Fibroblast of skin of back (primary cell): Measurements from ENCODE around the gene LRRC27.
A peak's percentile ranks its signal among the peaks of the same experiment; 100 is the strongest.

ENCODE experiments used
- DNase-seq: peaks from one replicate; pipeline ENCODE4 v3.0.0-alpha.2; 2013

The LRRC27 gene

DNA sequence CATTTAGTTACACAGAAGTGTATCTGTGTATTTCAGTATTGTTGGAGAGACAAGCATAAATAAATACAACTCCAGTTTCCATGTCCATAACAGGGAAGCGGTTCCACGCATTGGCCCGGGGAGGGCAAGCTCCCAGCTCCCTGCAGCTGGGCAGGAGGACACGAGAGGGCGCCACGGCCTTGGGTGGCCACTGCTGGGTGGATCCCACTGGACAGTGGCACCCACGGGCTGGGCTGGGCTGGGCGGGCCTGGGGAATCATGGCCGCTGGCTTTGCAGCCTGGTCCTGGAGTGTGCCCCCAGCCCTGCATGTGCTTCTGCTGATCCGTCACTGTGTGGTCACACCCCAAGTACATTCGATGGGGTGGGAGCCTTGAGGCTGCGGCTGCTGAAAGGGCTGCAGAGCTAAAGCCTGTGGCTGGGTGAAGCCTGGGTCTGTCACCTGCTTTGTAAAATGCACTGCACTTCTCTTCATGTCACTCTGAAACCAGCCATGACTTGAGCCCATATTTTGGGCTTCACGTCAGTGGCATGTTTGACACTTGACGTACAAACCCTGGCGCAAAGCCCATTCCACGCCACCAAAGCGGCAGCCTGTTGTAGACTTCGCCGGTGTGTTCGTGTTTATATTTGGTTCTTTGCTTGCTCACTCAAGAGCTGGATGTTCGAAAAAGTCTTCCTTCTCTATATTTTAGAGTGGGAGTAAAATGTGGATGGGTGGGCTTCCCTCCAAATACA is 27.5 kb downstream of the LRRC27 start:
- no peak for DNase-seq

DNA sequence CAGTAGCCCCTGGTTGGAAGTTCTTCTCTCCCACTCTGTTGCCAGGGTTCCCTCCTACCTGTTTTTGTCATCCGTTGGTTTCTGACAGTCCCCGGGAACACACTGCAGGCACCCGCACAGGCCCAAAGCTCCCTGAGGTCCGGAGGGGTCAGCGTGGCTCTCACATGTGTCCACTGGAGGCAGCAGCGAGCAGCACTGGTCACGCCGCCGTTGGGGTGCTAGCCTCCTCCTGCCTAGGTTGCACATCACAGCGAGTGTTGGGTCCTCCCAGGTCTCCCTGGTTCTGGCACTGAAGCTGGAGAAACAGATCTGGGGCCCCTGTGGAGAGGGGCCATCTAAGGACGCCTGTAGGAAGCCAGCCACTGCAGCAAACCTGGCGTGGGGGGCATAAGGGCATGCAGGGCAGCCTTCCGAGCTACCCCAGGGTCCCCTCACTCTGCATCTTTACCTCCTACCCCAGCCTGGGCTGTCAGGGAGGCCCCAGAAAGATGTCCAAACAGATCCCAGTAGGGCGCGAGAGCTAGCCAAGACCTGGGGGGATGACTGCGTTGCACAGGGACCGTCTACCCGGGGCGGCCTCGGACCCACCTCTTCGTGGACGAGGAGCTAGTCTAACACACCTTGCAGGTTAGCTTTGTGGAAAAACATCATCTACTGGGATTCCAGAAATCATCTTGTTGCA is 28.9 kb downstream of the LRRC27 start:
- DNase-seq, result no peak

DNA sequence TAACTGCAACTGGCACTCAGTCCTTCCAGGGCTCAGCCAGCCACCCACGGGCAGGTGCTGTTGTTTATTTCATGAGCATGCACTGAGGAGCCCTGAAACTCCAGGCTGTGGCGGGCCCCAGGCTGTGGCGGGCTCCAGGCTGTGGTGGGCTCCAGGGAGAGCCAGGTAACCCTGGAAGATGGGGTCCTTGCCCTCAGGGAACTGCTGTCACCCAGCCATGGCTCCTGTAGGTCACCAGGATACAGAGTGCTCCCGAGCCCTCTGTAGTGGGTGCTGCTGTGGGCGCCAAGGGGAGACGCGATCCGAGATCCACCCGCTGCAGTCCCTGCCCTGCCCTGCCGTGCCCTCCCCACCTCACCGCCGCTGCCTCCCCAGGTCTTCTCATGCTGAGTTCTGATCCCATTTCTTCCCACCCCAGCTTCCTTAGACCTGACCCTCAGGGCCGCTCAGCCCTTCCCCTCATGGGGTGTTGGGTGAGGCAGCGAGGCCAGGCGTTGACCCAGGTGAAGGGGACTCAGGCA is 29.6 kb downstream of the LRRC27 start:
- DNase-seq, result no peak

DNA sequence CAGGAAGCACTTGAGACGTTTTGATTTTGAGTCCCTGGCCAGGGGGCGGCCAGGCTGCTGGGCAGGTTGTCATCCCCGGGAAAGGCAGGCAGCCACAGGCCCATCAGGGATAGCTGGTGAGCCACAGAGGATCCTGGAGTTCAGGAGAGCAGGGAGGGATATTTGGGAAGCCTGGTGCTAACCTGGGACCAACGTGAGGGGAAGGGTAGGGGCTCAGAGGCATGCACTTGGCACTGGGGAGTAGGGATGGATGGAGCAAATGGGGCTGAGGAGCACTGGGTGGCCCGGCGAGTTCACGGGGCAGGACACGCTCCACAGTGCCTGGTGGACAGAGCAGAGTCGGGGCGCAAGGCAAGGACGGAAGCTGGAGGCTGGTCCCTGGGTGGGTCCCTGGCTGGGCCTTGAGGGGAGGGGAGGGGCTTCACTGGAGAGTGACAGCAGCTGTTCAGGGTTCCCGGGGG is 30.2 kb downstream of the LRRC27 start:
- no peak for DNase-seq

DNA sequence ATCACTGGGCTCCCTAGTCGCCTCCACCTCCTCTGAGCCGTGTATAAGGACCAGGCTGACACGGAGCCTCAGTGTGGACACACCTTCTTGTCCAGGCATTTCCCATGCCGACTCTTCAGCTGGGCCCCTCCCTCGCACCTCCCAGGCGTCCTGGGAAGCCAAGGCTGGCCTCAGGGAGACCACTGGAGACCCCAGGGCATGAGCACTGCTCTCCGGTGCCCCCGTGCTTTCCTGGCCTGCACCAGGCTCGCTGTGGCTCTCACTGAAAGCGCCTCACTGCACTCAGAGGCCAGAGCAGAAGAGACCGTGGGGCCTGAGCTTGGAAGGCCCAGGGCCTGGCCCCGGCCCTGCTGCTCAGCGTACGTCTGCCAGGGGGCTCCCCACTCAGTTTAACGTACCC is 31.4 kb downstream of the LRRC27 start:
- no peak for DNase-seq

DNA sequence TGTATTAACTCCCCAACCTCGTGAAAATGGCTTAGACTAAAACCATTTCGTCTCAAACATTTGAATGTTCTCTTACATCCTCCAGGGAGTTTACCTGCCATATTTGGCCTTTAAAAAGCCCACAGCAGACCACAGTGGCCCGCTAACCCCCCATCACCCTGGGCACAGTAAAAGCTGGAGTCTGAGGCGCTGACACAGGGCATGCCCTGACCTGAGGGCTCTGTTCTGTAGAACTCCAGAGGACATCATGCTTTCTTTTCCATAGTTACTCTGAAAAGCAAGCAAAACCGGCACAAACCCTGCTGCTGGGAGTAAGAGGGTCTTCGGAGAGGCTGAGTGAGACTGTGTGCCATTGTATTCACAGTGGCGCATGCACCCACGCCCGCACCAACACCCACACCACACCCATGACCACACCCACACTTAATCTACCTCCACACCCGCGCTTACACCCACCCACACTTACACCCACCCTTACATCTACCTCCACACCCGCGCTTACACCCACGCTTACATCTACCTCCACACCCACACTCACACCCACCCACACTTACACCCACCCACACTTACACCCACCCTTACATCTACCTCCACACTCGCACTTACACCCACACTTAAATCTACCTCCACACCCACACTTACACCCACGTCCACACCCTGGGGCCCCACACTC is 32.1 kb downstream of the LRRC27 start:
- DNase-seq, result peak; percentile 11

DNA sequence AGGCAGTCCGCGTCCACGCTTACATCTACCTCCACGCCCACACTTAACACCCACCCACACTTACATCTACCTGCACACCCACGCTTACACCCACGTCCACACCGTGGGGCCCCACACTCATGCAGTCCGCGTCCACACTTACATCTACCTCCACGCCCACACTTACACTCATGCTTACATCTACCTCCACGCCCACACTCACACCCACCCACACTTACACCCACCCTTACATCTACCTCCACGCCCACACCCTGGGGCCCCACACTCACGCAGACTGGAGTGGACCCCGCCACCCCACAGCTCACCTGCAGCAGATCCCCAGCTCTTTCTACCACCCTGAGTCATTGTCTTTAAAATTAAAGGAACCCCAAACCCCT is 32.6 kb downstream of the LRRC27 start:
- DNase-seq, result no peak

DNA sequence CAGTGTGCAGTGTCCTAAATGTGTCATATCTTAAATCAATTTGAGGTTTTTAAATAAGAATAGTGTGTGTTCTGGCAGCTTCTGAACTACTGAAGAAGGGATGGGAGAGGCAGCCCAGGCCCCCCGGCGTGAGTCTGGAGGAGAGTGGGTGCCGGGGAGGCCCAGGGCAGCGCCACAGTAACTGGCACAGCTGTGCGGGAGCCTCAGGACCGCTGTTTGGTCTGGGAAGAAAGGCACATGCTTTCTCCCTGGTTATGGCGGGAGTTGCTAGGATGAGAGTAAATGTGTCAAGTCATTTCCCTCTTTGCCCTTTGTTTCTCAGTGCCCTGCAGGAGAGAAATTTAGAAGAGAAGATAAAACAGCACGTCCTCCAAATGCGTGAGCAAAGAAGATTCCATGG is 33.1 kb downstream of the LRRC27 start:
- no peak for DNase-seq

DNA sequence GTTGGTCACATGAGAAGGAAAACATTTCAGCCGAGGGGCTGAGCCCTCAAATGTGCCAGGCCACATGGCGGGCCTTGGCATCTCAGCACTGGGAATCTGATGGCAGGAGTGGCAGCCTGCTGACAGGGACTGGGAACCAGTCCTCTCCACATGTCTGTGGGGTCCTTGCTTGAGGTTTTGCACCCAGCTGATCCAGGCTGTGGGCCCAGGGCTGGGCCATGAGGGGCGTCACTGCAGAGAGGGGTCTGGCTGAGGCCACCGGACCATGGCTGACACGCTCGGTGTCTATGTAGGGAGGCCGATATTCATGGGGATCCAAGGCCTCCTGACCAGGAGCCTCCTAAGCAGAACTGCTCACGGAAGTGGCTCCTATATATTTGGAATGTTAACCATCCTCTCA is 34.0 kb downstream of the LRRC27 start:
- no peak for DNase-seq

DNA sequence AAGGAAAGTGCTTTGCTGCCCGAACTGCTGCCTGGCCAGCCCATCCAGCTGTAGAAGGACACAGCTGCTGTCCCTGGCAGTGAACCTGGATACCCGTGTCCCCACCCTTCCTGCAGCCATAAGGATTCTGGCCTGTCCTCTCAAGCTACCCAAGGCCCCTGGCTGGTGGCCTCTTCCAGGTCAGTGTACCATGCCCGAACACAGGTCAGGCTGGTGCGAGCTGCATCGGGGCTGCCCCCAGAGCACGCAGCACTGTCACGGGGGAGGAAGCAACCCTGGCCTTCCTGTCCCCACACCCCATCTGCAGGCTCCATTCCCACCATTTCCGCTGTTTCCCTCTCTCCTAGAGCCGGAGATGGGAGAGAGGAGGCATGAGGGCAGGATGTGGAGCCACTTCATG is 34.5 kb downstream of the LRRC27 start:
- DNase-seq, result no peak

DNA sequence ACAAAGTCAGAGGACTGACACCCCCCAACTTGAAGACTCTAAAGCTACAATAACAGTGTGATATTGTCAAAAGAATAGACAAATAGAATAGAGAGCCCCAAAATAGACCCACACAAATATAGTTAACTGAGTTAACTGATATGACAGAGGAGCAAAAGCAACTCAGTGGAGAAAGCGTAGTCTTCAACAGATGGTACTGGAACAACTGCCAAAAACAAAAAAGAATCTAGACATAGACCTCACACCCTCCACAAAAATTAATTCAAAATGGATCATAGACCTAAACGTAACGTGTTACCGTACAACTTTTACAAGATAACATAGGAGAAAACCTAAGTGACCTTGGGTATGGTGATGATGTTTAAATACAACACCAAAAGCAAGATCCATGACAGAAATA is 36.4 kb downstream of the LRRC27 start:
- no peak for DNase-seq

DNA sequence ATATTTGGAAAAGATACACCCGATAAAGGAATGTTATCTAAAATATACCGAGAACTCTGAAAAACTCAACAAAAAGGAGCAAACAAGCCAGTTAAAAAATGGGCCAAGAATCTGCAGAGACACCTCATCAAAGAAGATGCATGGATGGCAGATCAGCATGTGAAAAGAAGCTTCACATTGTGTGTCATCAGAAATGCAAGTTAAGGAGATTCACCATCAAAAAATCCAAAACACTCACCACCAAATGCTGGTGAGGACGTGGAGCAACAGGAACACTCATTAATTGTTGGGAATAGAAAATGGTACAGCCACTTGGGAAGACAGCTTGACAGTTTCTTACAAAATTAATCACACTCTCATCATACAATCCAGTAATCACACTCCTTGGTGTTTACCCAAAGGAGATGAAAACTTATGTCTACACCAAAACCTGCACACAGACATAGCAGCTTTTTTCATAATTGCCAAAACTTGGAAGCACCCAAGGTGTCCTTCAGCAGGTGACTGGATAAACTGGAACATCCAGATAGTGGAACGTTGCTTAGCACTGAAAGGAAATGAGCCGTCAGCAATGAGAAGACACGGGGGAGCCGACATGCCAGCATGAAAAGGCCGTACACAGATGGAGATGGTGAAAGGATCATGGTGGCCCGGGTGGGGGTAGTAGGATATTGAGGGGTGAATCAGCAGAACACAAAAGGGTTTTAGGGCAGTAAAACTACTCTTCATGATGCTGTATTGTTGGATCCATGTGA is 37.1 kb downstream of the LRRC27 start:
- peak; percentile 87 for DNase-seq

DNA sequence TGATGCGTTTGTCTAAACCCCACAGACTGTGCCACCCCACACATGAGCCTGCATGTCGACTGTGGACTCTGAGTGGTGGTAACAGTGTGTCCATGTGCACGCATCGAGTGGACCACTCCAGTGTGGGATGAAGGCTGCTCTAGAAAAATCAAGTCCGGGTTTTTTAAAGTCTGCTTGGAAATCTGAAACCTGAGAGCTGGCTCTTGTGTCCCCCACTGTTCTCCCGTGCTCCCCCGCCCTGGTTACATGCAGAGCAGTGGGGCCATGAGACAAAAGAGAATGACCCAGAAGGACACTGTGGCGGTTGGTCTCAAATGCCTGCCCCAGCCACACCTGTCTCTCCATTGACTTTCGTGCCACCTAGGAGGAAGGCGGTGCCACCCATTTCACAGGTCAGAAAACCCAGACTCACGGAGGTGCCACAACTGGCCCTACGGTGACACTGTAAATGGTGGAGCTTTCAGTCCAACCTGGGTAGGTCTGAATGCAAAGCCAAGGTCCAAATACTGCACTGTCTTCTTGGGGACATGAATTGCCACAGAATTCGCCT is 37.7 kb downstream of the LRRC27 start:
- no peak for DNase-seq

DNA sequence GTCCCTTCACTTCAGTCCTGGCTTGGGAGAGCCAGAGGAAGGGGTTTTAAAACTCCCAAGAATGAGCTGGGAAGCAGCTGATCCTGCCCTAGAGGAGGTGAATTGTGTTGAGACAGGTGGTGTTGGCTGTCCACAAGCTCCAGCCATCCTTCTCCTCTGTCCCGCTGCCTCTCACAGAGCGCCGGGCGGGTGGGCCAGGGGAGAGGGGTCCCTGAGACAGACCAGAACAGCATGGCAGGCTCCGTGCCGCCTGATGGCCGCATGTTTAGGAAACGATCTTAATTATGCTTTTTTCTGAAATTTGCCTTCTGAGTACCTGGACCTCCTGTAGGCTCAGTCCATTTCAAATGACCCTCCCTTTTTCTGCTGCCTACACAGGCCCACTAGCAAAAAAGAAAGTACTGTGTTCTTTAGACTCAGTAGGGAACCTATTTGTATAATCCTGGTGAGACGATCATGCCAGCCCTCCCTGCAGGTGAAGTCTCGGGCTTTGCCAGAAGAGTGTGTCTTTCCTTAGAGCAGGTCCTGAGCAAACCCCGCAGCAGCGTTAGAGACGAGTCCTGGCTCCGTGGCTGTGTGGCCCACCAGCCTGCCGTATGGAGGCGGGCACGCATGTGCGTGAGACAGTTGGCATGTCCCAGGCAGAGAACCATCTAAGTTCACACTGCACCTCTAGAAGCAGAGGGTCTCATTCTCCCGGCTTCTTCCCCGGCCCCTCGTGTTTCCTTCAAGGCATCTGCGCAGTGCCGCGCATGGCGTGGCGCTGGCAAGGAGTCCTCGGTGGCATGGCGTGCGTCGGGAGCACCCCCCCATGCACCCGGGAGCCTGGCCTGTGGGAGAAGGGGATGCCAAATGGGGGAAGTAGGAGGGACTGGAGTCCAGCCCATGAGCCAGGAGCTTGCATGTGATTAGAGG is 38.7 kb downstream of the LRRC27 start:
- no peak for DNase-seq

DNA sequence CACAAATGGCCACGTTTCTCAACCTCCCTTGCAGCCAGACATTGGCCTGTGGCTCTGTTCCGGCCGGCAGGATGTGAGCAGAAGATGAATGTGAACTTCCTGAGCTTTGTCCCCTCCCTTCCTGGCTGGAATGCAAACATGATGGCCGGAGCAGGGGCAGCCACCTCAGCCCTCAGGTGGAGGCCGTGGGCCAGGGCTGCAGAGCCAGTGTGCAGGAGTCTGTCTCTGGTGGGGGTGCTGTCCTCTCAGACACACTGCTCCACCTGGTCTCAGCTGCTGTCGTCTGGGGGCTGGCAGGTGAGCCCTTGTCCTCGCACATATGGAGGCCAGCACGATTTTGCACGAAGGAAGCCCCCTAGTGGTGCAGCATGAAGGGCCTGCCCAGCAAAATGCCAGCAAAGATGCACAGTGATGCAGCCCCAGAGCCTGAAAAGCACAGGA is 39.7 kb downstream of the LRRC27 start:
- DNase-seq, result no peak

DNA sequence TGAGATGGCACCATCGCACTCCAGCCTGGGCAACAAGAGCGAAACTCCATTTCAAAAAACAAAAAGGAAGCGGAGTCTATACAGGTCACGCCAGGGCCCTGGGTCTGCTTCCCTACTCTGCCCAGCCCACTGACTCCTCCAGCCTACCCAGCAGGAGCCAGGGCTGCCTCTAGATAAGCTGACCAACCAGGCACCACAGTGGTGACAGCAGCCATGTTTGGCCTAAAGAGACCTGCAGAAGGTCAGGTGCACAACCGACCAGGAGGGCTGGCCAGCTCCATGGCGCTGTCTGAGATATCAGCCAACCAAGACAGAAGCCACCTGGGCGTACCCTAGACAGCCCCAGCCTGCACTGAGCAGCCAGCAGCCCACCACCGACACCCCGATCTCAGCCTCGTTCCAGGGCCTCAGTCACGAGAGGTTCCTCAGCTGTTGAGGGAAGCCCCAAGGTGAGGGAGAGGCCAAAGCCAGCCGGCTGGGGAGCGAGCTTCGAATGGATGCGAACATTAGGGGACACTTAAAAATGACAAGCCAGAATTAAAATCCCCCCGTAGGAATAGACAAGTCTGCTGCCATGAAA is 40.6 kb downstream of the LRRC27 start:
- DNase-seq, result no peak

DNA sequence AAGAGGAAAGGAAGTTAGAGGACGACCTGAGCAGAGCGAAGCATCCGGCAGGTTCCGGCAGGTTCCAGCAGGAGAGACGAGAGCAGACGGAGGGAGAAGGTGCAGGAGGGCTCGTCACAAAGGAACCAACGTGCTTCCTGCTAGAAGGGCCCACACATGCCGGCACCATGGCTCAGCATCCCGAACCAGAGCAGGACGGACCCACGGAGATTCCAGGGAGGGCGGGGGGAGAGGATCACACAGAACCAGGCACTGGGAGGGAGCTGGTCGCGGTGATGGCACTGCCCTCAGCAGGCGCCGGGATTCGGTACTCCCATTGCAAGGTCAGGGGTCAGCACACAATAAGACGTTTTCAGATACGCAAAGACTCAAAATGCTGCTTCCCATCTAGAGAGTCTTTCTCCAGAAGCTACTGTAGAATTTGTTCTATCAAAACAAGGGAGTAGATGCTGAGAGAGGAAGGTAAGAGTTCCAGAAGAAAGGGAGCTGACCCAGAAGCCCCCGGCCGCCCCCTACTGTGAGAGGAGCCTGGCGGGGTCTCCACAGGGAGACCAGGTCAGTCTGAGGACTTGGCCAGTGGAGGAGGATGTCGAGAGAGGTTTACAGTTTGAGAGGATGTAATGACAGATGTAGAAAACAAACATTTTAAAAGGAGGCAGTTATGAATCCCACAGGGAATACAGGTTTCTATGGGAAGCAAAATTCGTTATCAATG is 41.4 kb downstream of the LRRC27 start:
- no peak for DNase-seq

DNA sequence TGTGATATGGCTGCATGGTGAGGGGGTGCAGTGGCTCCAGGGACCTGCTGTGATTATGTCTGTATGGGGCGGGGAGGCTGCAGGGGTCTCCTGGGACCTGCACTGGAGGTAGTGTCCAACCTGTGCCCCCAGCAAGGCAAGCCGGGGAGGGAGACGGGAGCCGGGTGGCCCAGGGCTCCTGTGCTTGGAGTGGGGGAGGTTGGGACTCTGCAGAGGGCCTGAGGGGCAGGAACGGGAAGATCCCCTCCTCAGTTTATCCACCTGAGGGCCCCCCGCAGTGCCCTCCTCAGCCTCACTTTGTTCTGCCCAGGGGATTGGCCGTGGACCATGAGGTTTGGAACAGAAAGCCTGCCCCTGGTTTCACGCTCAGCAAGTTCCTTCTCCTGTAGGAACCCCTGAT is 42.2 kb downstream of the LRRC27 start:
- no peak for DNase-seq

DNA sequence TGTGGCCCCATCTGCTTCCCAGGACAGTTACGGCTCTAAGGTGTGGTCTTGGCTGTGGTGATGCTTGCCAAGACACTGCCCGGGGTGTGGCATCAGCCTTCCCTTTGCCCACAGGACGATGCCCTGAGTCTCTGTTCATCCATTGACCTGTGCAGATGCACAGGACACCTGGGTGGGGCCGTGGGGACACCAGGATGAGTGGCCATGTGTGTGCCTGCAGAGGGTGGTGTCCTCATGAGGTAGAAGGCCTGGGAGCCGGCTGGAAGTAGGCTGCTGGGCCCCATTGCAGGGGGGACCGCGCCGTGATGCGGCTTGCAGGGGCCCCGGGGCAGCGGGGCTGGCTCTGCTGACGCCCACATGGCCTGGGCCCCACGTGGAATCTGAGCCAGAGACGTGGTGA is 42.6 kb downstream of the LRRC27 start:
- DNase-seq, result no peak

DNA sequence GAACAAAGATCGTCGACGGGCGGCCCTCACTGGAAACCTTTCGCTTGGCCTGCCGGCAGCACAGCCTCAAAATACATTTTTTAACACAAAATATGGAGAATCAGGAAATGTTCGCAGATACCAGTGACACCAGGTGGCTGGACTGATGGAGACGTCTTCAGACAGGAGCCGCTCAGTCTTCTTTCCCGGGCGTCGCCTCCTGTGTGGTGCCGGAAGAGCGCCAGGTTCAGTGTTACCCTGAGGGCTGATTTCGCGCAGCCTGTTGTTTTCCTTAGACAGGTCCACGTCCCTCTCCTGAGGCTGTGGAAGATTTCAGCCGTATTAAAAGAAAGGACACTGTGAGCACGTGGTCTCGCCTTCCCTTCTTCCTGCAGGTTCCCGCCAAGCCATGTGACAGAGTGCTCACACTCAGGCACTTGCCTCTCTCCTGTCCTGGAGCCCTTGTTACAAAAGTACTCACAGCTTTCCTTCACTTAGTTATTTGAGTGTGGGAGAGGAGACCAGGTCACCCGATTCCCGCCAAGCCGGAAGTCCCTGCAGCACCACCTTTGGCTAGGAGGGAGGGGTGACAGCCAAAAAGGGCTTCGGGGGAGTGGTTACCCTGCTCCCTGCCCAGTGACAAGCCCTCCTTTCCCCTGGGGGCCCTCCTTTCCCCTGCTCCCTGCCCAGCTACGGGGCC is 43.3 kb downstream of the LRRC27 start:
- DNase-seq, result no peak
